Ishikawa (cell line): ENCODE data around the gene CHN2.

Experiments used
- CREB1 ChIP-seq: IDR thresholded peaks from 2 replicates; pipeline ENCODE4 v1.6.1; 2012; ENCODE audit warnings: low read depth
- EGR1 ChIP-seq: IDR thresholded peaks from 2 replicates; pipeline ENCODE4 v1.6.1; 2012
- EP300 ChIP-seq: IDR thresholded peaks from 2 replicates; pipeline ENCODE4 v1.6.1; 2012; ENCODE audit warnings: borderline replicate concordance
- FOXM1 ChIP-seq: IDR thresholded peaks from 2 replicates; pipeline ENCODE4 v1.6.1; 2012; ENCODE audit warnings: low read depth, borderline replicate concordance
- MAX ChIP-seq: IDR thresholded peaks from 2 replicates; pipeline ENCODE4 v1.6.1; 2012
- NFIC ChIP-seq: IDR thresholded peaks from 2 replicates; pipeline ENCODE4 v1.6.1; 2012
- TAF1 ChIP-seq: IDR thresholded peaks from 2 replicates; pipeline ENCODE4 v1.6.1; 2012; ENCODE audit warnings: low read depth, mild to moderate bottlenecking
- TCF12 ChIP-seq: IDR thresholded peaks from 2 replicates; pipeline ENCODE4 v1.6.1; 2012; ENCODE audit warnings: low read depth
- TEAD4 ChIP-seq: IDR thresholded peaks from 2 replicates; pipeline ENCODE4 v1.6.1; 2012
- YY1 ChIP-seq: IDR thresholded peaks from 2 replicates; pipeline ENCODE4 v1.6.1; 2012; ENCODE audit warnings: low read depth
- ZBTB7A ChIP-seq: IDR thresholded peaks from 2 replicates; pipeline ENCODE4 v1.6.1; 2012; ENCODE audit warnings: low read depth

GRCh38 chr7:29299086-29299485 lies 104.5 kb downstream of the CHN2 start:
- TF ChIP-seq EGR1 (no peak), EP300 (no peak), NFIC (no peak), CREB1 (no peak), YY1 (no peak), TAF1 (no peak), MAX (no peak), FOXM1 (no peak), TEAD4 (no peak), TCF12 (no peak), ZBTB7A (no peak)
